Measurements from ENCODE around the gene HAND1.
A peak's percentile ranks its signal among the peaks of the same experiment; 100 is the strongest.

The HAND1 gene

GRCh38 chr5:154481584-154482381 is 3.8 kb upstream of the HAND1 start:
- intact Hi-C loops (cut with DNase I; ENCODE audit: low total_unique reads), result no loop called here
- TF ChIP-seq CTCF (IDR thresholded peaks at IDR 0.05), result no peak
- Histone ChIP-seq H3K4me1 (peaks cover 0 to 44% (median 36%) of the 10 kb centered on the region in 4 donors), H3K9me3 (no peaks in the 10 kb centered on the region), H3K27ac (no peak overlapping the region), H3K36me3 (no peaks in the 10 kb centered on the region), H3K27me3 (peaks cover 5 to 100% of the 10 kb centered on the region in 2 donors), H3K4me3 (no peak overlapping the region)
- no peak for DNase-seq

- intact Hi-C loops (cut with DNase I; ENCODE audit: low total_unique reads), result no loop called here
- H3K4me3 ChIP-seq, result no peak overlapping the region
- no peak overlapping the region for H3K27ac ChIP-seq
- H3K9me3 ChIP-seq, result no peaks in the 10 kb centered on the region
- H3K4me1 ChIP-seq, result peaks cover 0 to 54% (median 44%) of the 10 kb centered on the region in 4 donors
- no peak for DNase-seq
- peaks cover 5 to 100% of the 10 kb centered on the region in 2 donors for H3K27me3 ChIP-seq
- H3K36me3 ChIP-seq, result no peaks in the 10 kb centered on the region
- TF ChIP-seq CTCF (IDR thresholded peaks at IDR 0.05), result no peak
Observed at GRCh38 chr5:154480847-154481246, 2.8 kb upstream of the HAND1 start.

GRCh38 chr5:154479944-154480750 is 2.1 kb upstream of the HAND1 start:
- TF ChIP-seq CTCF (IDR thresholded peaks at IDR 0.05), result no peak
- Histone ChIP-seq H3K27ac (no peak overlapping the region), H3K9me3 (no peaks in the 10 kb centered on the region), H3K4me3 (no peak overlapping the region), H3K36me3 (no peaks in the 10 kb centered on the region), H3K27me3 (peaks cover 5 to 100% of the 10 kb centered on the region in 2 donors), H3K4me1 (peaks cover 0 to 59% (median 46%) of the 10 kb centered on the region in 4 donors)
- DNase-seq, result no peak
- intact Hi-C loops (cut with DNase I; ENCODE audit: low total_unique reads), result no loop called here

- TF ChIP-seq CTCF (IDR thresholded peaks at IDR 0.05), result no peak
- intact Hi-C loops (cut with DNase I; ENCODE audit: low total_unique reads), result no loop called here
- Histone ChIP-seq H3K9me3 (no peaks in the 10 kb centered on the region), H3K36me3 (no peaks in the 10 kb centered on the region), H3K4me3 (peak overlapping the region in 1 of 2 donors; percentile 46), H3K27me3 (peaks cover 9 to 100% of the 10 kb centered on the region in 2 donors), H3K4me1 (peaks cover 0 to 58% (median 46%) of the 10 kb centered on the region in 4 donors), H3K27ac (no peak overlapping the region)
- DNase-seq, result no peak
Observed at GRCh38 chr5:154479160-154479943, 1.3 kb upstream of the HAND1 start.

- H3K4me3 ChIP-seq, result peak overlapping the region; percentile 42 to 46
- intact Hi-C loops (cut with DNase I; ENCODE audit: low total_unique reads), result no loop called here
- H3K27ac ChIP-seq, result no peak overlapping the region
- no peak for DNase-seq
- H3K36me3 ChIP-seq, result no peaks in the 10 kb centered on the region
- H3K4me1 ChIP-seq, result peaks cover 0 to 56% (median 45%) of the 10 kb centered on the region in 4 donors
- no peak for TF ChIP-seq CTCF (IDR thresholded peaks at IDR 0.05)
- peaks cover 12 to 100% of the 10 kb centered on the region in 2 donors for H3K27me3 ChIP-seq
- H3K9me3 ChIP-seq, result no peaks in the 10 kb centered on the region
Observed at GRCh38 chr5:154478752-154479159, 729 bp upstream of the HAND1 start.

Measured in tibial artery (tissue), 4 donors.